Activated CD4-positive, alpha-beta T cell treated with anti-CD3 and anti-CD28 coated beads, Interleukin-2, amount 50 U/mL, for 48 hours (primary cell): ENCODE data around the gene DCP1A.
"Not testable (repeated sequence)": the region's sequence is repeated elsewhere in the genome, so short reads cannot be mapped to it uniquely, and the experiment has no call there.

Experiments used
- DNase-seq, 2 experiments: peaks; one replicate each; pipeline ENCODE4 v3.0.0-alpha.2; 2020

Gene DCP1A

DNA sequence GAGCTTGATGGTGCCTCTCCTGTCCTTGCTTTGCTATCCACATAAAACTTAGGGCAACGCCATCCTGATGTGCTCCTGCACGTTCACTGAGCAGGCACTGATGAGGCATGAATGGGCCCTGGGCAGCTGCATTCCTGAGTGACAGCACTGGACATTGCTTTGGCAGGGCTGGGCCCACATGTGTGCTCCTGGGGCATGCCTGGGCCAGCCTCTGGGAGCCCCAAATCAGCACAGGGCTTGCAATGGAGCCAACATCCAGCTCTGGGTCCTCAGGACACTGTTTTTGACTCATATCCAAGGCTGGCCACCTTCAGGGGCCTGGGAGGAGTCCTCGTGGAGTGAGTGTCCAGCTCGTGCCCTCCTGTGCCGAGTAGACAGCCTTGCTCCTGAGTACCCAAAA is 85.6 kb downstream of the DCP1A start:
- no peak for DNase-seq

DNA sequence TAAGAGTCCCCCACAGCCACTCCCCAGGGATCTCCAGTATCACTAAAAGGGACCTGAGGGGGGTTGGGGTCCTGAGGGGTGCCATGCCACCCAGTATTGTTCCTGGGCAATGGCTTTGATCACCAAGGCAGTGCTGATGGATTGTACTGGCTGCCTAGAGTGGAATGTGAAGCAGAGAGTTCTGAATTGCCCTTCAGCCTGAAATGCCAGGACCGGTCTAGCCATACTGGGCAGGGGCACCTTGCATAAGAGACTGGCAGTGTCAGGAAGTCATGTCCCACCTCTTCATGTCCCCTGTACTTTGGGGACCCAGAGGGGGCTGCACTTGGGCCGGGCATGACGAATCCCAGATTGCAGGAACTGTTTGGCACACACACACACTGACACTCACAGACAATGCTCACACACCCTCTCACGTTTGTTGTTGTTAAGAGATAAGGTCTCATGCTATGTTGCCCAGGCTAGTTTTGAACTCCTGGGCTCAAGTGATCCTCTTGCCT is 87.0 kb downstream of the DCP1A start:
- no peak for DNase-seq

DNA sequence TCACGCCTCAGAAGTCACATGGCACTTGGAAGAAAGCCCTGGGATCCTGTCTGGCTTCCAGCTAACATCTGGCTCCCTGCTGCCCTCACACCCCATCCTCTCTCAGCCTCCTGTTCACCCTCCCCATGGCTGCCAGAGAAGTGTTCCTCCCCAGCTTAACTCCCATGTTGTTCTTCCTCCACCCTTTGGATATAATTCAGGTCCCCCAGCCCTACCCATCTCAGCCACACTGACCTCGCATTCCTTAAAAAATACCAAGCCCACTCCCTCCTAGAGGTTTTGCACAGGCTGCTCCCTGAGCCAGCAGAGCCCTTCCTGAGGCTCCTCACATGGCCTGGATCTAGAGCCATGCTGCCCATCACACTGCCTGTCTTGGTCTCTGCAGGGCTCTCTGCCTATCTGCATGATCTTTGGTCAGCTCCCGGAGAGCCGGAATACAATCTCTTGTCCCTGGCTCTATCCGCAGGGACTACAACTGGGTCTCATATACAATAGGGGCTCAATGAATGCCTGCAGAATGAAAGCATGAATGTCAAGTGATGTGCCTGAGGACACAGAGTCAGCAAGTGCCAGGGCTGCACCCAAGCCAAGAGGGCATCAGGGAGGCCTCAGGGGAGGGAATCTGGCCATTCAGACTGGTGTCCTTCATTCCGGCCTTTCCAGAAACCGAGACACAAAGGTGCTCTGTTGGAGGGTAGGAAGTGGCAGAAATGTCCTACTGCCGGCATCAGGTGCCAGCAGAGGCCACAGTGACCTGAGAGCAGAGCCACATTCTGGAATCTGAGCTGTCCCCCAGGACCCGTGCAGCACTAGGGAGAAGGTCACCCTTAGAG is 87.7 kb downstream of the DCP1A start:
- DNase-seq = no peak

DNA sequence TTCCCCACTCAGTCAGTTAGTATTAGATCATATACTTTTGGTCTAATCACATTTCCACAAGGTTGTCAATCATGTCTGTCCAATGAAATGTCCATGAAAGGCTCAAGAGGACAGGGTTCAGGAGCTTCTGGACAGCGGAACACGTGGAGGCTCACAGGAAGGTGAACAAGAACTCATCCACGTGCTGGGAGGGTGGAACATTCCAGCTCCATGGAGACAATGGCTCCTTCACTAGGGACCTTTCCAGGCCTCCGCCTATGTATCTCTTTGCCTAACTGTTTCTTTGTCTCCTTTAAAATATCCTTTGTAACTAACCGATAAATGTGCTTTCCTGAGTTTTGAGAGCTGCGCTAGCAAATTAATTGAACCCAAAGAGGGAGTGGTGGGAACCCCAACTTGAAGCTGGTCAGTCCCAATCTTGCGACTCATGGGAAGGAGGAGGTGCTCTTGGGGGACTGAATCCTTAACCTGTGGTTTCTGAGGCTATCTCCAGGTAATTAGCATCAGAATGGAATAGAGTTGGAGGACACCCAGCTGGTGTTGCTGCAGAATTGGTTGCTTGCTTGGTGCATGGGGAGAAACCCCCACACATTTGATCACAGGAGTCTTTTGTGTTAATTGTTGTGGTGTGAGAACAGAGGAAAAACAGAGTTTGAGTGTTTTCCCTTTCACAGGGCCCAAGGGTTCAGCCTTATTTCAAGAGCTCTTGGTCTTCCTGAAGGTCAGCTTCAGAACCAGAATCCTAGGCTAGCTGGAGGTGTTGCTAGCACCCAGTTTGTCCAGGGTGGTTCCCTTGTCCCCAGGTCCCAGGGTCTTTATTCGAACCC is 88.5 kb downstream of the DCP1A start:
- DNase-seq = no peak

DNA sequence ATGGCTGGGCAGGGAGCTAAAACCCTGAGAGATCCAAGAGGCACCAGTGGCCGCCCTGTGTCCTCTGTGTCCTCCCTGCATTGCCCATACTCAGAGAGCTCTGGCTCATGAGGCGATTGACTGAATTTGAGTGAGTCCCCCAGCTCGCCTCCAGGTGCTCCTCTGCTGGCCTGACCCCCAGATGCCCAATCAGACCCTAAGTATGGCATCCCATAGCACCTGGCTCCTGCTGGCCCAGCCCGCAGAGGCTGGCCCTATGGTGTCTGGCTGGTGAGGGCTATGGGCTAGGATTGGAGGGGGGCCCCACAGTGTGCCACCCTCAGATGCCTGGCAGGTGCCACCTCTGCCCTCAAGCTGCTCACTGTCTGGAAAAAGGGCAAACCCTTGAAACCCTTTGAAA is 89.9 kb downstream of the DCP1A start:
- no peak for DNase-seq

DNA sequence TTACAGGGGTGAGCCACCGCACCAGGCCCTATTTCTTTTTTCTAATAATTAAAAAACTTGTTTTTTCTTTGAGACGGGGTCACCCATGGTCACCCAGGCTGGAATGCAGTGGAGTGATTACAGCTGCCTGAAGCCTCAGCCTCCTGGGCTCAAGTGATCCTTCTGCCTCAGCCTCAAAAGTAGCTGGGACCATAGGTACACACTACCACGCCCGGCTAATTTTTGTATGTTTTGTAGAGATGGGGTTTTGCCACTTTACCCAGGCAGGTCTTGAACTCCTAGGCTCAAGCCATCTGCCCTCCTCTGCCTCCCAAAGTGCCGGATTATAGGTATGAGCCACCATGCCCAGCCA is 90.7 kb downstream of the DCP1A start:
- DNase-seq = no peak

DNA sequence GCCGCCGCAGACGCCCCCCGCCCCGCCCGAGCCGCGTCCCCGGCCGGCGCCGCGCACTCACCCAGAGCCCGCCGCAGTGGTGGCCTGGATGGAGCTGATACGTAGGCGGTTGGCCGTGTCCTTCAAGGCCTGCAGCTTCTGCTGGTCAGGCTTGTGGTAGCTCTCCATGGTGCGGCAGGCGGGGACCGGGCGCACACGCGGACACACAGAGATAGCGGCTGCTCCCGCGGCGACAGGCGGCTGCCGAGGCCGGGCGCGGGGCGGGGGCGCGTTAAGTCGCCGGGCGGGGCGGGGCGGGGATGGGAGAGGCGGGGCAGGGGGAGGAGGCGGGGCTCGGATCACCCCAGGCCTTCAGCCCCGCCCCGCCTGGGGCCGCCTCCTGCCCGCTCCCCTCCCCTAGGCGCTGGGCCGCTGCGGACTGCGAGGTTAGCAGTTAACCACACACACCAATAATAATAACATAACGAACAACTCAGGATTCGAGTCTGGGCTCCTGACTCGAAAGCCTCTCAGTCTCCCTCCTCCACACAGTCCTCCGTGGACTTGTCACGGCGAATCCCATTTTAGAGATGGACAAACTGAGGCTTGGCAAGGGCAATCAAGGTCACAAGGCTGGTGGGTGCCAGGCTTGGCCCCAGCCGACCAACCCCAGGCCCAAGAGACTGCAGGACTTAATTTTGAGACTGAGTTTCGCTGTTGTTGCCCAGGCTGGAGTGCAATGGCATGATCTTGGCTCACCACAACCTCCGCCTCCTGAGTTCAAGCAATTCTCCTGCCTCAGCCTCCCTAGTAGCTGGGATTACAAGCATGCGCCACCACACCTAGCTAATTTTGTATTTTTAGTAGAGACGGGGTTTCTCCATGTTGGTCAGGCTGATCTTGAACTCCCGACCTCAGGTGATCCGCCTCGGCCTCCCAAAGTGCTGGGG is 91.3 kb downstream of the DCP1A start, which contains the start of gene TKT:
TKT (minus strand) TSS at position 248 of the 929 bp plus-strand sequence; CDS start at position 168, 80 bp downstream.
- peak; percentile 84 to 86 for DNase-seq

DNA sequence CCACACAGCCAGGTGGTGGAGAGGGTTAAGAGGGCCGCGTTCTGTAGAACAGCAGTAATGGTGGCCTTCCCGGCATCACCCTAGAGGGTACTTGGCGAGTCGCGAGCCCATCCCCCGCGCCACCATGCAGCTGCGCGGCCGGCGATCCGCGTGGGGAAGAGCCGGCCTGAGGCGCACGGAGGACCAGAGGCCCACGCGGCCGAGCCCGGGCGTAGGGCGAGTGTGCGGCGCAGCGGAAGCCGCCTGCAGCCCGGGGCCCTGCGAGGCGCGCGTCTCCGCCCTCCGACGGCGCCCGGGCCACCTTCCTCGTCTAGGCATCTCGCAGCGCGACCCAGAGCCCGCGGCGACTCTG is 91.9 kb downstream of the DCP1A start:
- peak; percentile 46 to 47 for DNase-seq

DNA sequence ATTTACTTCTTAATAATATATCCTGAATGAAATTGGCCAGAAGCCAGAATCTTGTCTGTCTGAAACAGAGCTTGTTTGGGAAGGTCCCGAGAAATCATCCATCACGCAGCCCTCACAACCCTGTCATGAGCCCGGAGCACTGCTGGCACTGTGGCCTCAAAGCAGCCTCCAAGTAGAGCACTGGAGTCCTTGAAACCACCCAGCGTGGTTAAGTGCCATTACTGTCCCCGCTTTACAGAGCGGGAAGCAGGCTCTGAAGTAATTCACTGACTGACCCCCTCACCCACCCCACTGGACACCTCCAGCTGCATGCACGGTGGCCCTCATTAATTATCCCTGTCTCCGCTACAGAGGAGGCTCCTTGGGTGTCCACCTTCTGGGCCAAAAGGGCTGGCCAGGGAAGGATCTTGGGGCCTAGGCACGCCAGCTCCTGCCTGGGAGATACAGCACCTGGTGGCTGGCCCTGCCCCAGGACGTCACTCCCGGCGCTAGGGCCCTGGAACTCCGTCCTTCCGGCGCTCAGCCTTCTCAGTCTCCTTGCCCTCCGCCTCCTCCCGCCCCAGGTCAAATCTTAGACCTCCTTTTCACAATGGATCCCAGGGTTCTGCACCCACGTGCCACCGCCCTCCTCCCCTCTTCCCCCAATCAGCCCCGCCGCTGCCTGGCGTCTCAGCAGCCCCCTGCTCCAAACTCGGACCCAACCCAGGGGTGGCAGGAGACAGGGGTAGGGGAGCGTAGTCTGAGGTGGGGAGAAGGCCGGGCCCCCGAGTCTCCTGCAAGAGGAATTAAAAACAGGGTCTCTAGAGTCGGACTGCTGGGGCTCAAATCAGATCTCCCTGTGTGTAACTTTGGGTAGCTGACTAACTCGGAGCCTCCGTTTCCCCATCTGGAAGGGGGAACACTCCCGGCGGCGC is 92.6 kb downstream of the DCP1A start:
- DNase-seq = peak; percentile 64 to 74

DNA sequence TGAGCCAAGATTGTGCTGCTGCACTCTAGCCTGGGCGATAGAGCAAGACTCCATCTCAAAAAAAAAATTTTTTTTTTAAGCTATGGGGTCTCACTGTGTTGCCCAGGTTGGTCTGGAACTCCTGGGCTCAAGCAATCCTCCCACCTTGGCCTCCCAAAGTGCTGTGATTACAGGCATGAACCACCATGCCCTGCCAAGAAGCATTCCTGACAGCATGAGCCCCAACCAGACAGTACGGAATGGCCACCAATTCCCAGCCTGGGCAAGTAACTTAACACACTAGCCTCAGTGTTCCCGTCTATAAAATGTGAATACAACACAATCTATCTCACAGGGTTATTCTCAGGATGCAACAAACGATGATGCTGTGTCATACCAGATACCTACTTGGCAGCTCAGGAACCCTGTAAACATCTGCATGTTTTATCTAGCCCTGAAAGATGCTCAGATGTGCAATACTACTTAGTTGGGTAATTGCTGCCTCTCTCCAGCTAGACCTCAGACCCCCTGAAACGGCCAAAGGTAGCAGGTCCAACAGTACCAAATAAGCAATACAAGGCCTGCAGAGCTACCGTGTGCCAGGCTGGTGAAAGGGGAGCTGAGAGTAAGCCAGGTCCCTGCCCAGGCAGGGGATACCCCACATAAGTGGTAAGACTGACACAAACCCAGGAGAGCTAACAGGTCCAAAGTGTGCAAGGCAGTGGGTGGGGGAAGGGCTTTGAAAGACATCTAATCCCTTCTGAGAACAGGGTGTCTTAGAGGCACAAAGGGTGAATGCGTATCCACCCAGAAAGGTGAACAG is 93.4 kb downstream of the DCP1A start:
- no peak for DNase-seq

DNA sequence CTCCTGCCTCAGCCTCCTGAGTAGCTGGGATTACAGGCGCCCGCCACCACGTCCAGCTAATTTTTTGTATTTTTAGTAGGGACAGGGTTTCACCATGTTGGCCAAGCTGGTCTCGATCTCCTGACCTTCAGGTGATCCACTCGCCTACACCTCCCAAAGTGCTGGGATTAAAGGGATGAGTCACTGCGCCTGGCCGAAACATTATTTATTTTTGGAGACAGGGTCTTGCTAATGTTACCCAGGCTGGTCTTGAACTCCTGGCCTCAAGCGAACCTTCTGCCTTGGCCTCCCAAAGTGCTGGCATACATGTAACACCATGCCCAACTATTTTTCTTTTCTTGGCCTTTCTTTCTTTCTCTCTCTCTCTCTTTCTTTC is 94.4 kb downstream of the DCP1A start:
- not testable (repeated sequence) for DNase-seq

DNA sequence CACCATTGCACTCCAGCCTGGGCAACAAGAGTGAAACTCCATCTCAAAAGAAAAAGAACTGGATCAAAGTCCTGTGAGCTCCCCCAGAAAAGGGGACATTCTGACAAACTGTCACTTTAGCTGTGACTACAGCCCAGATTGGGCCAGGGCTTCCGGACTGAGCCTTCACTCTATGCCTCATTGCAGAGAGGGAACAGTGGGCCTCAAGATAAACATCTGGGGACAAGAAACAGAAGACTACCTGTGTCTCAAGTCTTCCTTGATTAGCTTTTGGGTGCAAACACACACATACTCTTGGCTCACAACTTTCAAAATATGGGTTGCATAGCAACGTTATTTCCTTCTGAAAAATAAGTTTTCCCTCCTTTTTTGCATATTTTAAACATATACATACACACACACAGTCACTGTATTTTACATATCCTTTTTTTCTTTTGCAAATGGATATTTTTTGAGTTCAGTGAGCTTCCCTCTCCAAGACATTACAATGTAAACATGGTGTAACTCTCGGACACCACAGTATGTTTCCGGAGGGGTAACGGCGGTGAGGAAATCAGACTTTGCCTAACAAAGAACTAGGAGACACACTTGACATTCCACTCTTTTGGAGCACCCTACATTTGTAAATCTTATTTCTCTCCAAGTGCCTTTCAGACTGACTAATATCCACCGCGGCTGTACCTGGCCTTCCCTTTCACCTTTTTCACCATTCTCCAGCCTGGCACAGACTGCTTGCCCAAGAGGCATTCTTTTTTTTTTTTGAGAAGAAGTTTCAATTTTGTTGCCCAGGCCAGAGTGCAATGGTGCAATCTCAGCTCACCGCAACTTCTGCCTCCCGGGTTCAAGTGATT is 95.0 kb downstream of the DCP1A start:
- DNase-seq = no peak

DNA sequence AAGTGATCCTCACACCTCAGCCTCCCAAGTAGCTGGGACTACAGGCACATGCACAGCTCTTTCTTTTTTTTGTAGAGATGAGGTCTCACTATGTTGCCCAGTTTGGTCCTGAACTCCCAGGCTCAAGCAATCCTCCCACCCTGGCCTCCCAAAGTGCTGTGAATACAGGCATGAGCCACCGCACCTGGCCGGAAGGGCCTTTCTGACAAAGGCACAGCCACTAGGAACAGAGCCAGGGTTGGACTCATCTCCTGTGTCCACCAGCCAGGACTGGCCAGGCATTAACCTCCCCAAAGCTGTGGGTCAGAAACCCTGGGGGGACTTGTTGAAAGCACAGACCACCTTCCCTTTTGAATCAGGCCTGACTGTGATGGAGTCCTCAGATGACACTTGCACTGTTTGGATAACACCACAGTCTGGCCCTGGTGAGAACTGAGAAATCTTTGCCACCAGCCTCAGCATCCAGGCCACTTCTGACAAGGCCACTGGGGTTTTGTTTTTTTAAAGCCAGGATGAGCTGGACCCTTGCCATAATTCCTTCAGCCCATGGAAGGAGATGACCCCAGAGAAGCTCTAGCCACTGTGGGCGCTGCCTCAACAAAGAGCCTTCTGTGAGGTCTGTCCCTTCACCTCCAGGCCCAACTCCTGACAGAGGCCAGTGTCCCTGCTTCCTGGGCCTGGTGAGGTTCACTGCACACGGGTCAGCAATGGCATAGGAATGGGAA is 96.3 kb downstream of the DCP1A start:
- no peak for DNase-seq

DNA sequence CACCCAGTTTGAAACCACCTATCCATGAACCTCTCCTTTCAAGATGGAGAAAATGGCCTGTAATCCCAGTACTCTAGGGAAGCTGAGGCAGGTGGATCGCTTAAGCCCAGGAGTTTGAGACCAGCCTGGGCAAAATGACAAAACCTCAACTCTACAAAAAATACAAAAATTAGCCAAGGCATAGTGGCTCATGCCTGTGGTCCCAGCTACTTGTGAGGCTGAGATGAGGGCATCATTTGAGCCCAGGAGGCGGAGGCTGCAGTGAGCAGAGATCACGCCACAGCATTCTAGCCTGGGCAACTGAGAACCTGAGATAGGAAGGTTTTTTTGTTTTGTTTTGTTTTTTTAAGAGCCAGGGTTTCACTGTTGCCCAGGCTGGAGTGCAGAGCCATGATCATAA is 96.9 kb downstream of the DCP1A start:
- DNase-seq = no peak

DNA sequence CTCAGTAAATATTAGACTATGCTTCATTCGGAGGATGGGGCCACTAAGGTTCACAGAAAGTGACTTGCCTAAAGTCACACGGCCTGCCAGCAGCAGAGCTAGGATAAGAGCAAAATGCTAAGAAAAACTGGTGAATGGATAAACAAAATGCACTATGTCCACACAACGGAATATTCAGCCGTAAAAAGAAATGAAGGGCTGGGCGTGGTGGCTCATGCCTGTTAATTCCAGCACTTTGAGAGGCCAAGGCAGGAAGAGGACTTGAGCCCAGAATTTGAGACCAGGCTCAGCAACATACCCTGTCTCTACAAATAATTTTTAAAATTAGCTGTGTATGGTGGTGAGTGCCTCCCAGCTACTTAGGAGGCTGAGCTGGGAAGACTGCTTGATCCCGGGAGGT is 99.2 kb downstream of the DCP1A start:
- no peak for DNase-seq

DNA sequence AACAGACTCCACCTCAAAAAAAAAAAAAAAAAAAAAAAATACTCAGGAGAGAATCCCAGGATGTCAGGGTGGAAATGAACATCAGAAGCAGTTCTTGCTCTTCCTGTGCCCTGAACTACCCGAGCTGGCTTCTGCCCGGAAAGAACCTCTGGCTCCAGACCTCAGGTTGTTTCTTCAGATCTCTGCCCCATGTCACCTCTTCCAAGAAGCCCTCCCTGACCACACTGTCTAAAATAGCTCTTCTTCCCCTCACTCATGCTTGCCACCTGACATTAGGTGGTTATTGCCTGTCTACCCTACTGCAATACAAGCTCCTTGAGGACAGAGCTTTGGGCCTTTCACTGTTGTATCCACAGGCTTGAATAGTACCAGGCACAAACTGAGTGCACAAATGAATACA is 99.7 kb downstream of the DCP1A start:
- no peak for DNase-seq

DNA sequence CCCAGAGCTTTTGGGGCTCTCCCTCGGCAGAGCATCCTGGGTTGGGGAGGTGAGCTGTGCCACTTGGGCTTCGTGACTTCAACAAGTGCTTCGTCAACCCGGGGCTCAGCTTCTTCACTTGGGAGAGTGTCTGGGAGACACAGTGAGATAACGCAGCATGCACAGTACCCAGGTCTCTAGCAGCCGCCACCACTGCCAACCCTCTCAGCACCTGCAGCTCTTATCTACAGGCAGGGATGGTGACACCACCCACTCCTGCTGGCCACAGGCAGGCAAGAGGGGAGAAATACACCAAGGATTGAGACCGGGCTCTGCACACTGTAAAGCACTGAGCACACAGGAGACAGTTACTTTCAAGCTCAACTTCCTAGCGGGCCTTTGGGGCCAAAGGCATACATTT is 103.1 kb downstream of the DCP1A start:
- no peak for DNase-seq

DNA sequence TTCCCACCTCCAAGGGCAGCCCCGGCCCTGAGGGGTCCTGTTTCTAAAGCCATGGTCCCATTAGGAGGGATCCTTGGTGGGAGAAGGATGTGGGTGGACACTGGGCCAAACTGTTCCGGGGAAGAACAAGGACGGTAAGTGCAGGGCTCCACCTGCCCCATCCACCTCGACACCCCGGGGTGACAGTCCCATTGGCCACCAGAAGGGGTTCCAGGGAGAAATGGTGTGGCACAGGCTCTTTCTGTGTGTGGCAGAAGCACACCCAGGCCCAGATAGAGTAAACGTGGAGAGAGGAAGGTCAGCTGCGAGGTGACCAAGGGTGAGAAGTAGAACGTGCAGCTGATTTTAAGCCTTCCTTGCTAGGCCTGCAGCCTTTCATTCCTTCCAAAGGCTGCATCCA is 103.6 kb downstream of the DCP1A start:
- no peak for DNase-seq

DNA sequence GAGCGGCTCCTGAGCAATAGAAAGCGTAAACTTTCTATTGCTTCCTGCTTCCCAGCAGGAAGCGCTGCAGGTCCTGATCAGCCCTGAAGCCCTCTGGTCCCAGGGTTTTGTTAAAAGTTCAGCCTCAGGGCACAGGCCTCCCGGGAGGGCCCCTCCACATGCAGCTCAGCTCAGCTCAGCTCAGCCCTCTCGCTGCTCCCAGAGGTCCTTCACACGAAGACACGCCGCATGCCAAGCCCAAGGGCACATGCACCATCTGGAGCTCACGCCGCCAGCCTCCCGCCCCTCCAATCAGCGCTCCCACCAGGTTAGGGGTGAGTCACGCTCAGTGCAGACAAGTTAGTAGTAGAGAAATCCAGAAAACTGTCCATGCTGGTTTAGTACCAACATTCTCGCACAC is 104.2 kb downstream of the DCP1A start:
- no peak for DNase-seq
